CD4-positive, alpha-beta T cell treated with Interleukin-17A for 1 hour (primary cell): ENCODE data around the gene DGCR6.
"Not testable (repeated sequence)": the region's sequence is repeated elsewhere in the genome, so short reads cannot be mapped to it uniquely, and the experiment has no call there.

Experiments
- DNase-seq: peaks from one replicate; pipeline ENCODE4 v3.0.0-alpha.2; 2020

DGCR6 gene

GRCh38 chr22:18961201-18961600, 55.1 kb downstream of the DGCR6 start:
- not testable (repeated sequence) for DNase-seq
